Measurements from ENCODE around the gene OR6X1. TPM values are rescaled to one million over a fixed set of nuclear protein-coding genes. Genes with fewer than 3 reads are reported as not detected.

The OR6X1 gene, protein sequence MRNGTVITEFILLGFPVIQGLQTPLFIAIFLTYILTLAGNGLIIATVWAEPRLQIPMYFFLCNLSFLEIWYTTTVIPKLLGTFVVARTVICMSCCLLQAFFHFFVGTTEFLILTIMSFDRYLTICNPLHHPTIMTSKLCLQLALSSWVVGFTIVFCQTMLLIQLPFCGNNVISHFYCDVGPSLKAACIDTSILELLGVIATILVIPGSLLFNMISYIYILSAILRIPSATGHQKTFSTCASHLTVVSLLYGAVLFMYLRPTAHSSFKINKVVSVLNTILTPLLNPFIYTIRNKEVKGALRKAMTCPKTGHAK
- total RNA-seq: not detected

DNA sequence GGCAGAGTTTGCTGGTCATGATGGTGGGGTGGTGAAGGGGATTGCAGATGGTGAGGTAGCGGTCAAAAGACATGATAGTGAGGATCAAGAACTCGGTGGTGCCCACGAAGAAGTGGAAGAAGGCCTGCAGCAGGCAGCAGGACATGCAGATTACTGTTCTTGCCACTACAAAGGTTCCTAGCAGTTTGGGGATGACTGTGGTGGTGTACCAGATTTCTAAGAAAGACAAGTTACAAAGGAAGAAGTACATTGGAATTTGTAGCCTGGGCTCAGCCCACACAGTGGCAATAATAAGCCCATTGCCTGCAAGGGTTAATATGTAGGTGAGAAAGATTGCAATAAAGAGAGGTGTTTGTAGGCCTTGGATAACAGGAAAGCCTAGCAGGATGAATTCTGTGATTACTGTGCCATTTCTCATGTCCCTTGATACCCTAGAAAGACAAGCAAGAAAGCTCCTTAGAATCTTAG lies at the start of gene OR6X1:
TSS of gene OR6X1 (minus strand) at position 418 of the 468 bp plus-strand sequence. CDS start at position 418, 0 bp downstream.
- DNase-seq (ENCODE audit: low read depth in 2 of 3, low spot score in 2 of 3): no peak

DNA sequence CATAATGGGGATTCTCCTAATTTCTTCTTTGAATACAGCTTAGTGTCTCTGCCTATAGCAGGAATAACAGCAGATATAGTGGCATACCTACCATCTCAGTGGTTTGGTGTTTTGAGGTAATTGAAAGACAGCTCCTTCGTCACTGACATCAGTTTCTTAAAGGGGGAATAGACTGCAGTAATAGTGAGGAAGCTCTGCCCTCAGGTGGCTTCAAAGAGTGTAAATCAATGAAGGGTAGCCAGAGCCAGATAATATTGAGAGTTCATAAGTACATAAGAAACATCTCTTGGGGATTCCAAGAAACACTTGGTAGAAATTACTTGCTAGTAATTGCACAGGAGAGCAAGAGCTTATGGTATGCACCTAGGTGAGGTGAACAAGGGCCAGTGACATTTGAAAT lies 47.4 kb upstream of the OR6X1 start:
- no peak for DNase-seq (ENCODE audit: low read depth in 2 of 3, low spot score in 2 of 3)

DNA sequence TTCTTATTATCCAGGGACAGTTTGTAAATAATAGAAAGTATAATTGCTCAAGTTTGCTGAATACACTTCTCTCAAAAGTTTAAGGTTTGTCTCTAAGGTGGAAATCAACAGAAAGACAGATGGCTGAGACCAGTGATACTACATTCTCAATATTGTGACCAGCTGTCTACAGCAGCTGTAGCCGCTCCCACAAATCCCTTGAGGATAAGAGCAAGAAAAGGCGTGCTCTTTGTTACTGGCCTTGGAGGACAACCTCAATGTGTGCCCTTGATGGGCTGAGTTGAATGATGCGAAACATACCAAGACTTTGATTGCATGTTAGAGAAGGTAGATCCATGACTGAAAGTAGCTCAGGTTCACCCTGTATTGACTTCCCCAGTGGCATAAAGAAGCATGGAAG lies 45.7 kb upstream of the OR6X1 start:
- no peak for DNase-seq (ENCODE audit: low read depth in 2 of 3, low spot score in 2 of 3)

DNA sequence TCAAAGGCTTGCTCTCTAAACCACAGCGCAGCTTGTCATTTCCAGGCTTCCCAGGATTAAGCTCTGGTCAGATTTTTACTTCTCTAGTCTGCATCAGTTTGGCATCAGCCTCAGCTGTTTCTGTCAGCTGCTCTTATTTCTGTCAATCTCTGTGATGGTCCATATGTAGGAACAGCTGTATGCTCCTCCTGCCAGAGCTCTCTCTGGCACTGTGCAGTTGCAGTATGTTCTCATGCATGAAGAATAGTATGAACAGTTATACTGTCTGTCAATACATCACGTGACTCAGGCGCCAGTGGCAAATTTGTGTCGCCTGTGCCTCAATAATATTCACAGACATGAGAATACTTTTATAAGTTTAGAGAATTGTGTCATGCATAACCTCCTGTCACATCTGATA lies 45.1 kb upstream of the OR6X1 start:
- DNase-seq (ENCODE audit: low read depth in 2 of 3, low spot score in 2 of 3): no peak

DNA sequence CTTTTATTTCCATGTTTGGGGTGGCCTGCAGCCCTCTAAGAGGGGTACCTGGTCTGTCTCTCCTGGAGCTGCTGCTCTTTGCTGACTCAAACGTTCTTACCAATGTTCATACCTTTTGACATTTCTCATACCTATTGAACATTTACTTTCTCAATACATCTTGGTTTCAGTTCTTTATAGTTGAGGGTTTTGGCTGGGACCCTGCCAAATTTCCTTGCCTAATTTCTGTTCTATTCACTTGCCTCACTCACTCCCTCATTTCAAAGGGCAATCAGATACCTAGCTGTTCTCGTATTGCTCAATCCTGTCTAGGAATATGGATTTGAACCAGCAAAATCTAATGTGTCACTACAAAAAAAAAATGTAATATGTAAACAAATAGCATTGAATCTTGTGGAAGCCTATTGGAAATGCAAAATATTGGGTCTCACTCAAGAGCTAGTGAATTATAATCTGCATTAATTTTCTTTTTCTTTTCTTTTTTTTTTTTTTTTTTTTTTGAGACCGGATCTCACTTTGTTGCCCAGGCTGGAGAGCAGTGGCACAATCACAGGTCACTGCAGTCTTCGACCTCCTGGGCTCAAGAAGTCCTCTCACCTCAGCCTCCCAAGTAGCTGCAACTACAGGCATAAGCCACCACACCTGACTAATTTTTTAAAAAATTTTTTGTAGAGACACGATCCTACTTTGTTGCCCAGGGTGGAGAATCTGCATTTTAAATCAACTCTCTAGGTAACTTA lies 44.4 kb upstream of the OR6X1 start:
- no peak for DNase-seq (ENCODE audit: low read depth in 2 of 3, low spot score in 2 of 3)

DNA sequence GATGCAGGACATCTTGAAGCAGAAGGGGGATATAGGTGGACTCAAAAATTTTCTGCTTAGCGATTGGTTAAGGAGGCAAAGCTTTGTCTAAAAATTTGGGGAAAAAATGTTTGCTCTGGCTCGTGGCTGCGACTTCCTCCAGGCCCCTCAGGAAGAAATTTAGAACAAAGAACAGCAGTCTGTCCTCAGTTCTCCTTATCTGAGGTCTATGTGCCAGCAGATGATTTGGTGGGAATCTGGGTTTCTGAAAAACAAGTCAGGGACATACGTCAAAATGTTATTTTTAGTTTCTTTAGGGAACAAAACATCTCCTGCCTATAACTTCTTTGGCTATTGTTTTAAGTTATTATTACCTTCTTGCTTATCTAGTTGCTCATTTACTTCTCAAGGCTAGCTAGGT lies 43.8 kb upstream of the OR6X1 start:
- no peak for DNase-seq (ENCODE audit: low read depth in 2 of 3, low spot score in 2 of 3)

DNA sequence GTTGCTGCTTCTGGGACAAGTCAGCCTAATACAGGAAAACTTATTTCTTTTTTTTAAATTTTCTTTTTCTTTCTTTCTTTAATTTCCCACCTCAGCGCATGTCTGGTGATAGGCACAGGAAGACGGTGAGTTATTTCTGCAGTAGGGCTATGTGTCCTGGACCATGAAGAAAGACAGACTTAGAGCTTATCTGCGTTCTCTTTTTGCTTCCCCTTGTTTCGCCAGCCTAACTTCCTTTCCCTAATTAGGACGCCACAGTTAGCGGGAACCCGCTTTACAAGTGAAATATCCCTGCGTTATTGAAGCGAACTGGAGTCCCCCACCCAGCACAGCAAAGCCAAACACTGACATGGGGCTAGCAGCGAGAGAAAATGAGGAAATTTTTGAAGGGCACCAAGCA lies 43.2 kb upstream of the OR6X1 start:
- DNase-seq (ENCODE audit: low read depth in 2 of 3, low spot score in 2 of 3): no peak

DNA sequence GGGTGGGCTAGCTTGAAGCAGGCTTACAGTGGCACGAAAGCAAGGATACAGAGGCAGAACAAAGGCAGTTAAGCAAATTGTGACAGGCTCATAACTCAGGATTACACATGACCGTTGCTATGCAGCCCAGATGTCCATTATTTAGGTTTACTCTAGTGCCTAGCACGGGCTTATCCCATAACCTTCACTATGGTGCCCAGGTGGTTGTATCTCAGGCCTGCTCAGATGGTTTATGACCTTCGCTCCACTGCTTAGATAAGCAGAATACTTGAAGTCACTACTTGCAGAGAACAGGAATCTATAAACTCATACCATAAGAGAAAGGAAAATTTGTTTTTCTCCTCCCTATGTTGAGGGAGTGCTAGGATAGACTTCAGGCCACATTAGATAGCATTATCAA lies 42.8 kb upstream of the OR6X1 start:
- DNase-seq (ENCODE audit: low read depth in 2 of 3, low spot score in 2 of 3): no peak

DNA sequence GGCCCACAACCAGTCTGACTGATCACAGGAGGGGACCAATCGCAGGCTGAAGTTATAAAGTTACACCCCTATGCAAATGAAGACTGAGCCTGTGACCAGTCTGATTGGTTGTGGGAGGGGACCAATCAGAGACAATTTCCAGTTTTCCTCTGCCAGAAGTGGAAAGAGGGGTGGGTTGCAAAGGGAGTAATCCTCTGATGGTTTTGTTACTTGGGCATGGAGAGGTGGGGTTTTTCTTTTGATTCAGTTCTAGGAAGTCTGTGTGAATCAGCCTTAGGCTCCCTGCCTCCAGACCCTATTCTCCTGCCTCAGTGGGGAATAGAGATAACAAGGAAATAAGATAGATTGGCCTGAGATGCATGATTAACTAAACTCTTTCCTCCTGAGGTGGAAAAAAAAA lies 41.9 kb upstream of the OR6X1 start:
- no peak for DNase-seq (ENCODE audit: low read depth in 2 of 3, low spot score in 2 of 3)

DNA sequence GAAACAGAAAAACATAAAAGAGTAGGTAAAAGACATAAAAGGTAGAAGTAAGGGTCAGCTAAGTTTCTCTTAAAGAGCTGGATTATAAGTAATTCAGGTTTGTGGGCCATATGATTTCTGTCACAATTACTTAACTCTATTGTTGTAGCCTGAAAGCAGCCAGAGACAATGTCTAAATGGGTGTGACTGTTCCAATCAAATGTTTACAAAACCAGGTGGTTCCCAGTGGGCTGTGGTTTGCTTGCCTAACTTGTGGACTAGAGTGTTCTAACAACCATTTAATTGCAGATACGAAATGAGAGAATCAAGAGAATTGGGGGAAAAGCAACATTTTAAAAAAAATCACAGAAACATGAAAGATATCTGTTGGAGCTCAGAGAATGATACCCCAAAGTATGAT lies 29.2 kb upstream of the OR6X1 start:
- no peak for DNase-seq (ENCODE audit: low read depth in 2 of 3, low spot score in 2 of 3)

DNA sequence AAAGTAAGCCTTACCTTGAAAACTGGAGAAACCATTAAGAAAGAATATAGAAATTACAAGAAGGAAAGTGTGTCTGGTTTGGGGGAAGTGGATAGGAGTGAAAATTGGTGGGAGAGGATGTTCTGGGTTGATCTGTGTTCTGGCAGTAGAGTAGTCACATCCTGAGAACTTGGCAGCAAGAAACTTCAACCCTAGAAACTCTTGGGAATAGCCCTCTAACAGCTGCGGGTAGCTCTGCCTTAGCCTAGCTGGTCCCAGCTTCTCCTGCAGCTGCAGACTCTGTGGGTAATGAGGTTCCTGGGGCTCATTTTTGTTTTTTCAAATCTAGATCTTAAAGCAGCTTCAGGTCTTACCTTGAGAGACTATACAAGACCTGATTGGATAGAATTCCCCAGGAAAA lies 24.2 kb upstream of the OR6X1 start:
- DNase-seq (ENCODE audit: low read depth in 2 of 3, low spot score in 2 of 3): no peak

DNA sequence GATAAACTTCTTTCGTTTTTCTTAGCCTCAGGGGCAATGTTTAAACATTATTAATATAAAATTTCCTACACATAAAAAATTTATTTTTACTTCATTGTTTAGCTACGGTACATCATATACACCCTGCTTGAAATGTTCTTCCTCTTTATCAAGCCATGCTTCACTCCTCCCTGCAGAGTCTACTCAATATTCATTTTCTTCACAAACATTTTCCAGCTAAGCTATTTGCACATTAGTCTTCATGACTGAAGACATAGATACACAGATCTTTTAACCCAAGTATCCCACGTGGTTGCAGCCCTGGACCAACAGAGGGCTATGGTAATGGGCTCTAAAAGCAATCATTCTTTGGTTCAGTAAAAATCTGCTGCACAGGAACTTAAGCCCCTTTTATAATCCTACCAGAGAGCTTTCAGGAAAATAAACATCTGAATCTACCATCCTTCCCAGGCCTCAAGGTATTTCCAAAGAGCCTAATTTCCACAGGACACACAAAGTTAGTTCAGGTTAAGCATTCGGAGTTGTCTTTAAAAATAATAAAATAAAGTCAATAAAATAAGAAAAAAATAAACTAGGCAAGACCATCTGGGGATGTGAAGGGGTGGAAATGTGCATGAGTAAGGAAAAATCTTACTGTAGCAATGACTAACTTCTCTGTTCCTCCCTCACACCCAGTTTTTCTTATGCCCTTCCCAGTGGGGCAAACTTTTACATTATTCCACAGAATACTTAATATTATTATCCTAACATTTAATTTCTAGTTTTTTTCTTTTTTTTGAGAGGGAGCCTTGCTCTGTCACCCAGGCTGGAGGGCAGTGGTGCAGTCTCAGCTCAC lies 21.6 kb upstream of the OR6X1 start:
- no peak for DNase-seq (ENCODE audit: low read depth in 2 of 3, low spot score in 2 of 3)

DNA sequence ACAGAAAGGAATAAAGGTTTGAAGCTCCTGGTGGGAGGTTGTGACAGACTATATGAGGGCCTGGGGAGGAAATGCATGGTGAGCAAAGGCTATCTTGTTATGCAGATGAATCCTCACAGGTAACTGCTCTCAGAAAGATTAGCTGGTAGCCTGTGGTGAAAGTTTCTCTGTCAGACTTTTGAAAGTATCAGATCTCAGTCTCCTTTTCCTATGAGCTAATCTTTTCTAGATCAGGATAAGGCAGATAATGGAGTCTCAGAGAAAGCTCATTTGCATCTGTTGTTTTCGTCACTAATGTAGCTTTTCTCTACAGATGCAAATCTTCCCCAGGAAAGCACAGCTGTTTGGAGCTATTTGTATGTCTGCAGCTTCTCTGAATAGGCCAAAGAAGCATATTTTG lies 21.0 kb upstream of the OR6X1 start:
- DNase-seq (ENCODE audit: low read depth in 2 of 3, low spot score in 2 of 3): no peak

DNA sequence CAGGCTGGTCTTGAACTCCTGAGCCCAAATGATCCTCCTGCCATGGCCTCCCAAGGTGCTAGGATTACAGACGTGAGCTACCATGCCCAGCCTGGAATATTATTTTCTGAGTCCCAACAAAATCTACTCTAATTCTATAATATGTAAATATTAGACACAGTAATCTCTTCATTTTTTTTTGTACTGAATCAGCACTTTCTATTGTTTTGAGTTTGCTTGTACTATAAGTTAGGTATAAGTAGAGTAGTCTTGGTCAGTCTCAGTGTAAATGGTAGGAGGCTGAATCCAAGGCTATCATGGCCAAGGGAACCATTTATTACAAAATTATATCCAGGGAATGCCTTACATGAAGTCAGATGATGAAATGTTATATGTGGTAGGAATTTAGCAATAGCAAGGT lies 19.6 kb upstream of the OR6X1 start:
- no peak for DNase-seq (ENCODE audit: low read depth in 2 of 3, low spot score in 2 of 3)

DNA sequence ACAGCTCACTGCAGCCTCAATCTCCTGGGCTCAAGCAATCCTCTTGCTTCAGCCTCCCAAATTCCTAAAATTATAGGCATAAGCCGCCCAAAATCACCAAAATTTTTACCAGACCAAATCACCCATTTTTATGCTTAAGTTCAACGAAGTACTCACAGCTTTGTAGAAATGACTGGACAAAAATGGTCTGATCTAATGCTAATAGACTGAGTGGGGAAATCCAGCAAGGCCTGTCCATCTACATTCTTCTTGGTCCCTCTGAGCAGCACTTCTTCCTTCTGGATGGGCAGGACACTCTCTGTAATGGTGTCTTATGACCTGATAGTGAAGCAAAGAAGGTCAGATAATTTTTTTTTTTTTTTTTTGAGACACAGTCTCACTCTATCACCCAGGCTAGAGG lies 18.7 kb upstream of the OR6X1 start:
- no peak for DNase-seq (ENCODE audit: low read depth in 2 of 3, low spot score in 2 of 3)

DNA sequence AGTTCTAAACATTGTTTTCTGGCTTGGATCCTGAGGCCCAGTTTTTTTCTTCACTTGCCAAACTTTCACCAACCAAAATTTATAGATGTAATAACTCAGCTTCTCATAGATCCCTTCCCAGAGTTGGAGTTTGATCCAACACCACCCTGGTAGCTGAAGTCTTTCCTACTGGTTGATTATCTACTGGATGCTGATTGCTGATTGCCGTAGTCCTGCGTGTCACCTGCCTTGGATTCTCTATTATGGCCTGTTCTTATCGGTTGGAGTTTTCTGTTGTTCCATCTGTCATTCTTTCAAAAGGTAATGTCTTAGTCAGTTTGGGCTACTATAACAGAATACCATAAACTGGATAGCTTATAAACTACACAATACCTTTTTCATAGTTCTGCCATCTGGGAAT lies 17.3 kb upstream of the OR6X1 start:
- DNase-seq (ENCODE audit: low read depth in 2 of 3, low spot score in 2 of 3): no peak

DNA sequence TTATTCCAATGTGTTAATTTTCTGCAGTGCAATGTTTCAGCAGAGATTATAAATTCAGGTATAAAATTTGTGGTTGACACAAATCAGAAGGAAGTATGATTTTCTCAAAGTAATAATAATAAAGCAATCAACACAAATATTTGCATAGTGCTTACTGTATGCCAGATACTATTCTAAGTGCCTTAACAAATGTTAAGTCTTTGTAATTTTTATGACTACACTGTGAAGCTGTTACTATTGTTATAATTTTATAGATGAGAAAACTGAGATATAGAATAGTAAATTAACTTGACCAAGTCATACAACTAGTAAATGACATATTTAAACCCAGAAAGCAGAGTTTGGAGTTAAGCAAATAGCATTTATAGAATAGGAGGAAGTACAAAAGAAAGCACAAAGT lies 16.4 kb upstream of the OR6X1 start:
- DNase-seq (ENCODE audit: low read depth in 2 of 3, low spot score in 2 of 3): no peak

DNA sequence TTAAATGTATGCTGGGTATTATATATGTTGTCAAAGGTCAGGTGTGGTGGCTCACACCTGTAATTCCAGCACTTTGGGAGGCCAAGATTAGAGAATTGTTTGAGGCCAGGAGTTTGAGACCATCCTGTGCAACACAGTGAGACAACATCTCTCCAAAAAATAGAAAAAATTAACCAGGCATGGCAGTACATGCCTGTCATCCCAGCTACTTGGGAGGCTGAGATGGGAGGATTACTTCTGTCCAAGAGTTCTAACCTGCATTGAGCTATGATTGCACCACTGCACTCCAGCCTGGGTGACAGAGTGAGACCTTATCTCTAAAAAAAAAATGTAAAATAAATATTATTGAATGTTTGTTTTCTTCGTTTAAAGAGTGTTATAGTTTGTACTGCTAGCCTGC lies 11.3 kb upstream of the OR6X1 start:
- DNase-seq (ENCODE audit: low read depth in 2 of 3, low spot score in 2 of 3): no peak

DNA sequence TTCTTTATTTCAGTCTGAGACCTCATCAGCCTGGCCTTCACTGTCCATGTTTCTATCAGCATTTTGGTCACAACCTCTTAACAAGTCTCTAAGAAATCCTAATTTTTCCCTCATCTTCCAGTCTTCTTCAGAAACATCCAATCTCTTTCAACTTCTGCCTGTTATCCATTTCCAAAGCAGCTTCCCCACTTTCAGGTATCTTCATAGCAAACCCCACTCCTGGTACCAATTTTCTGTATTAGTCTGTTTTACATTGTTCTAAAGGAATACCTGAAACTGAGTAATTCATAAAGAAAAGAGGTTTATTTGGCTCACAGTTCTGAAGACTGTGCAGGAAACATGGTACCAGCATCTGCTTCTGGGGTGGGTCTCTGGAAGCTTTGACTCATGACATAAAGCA lies 8.1 kb upstream of the OR6X1 start:
- DNase-seq (ENCODE audit: low read depth in 2 of 3, low spot score in 2 of 3): no peak

DNA sequence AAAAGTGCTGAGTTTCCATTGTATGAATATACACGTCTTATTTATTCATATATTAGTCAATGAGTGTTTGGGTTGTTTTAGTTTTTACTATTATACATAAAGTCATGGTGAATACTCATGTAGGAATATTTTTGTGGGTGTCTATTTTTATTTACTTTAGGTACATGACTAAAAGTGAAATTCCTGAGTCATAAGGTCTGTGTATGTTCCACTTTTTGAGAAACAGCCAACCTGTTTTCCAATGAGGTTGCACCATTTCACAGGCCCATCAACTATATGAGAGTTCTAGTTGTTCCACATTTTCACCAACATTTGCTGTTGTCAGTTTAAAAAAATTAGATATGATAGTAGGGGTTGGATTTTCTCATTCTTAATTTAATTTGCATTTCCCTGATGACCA lies 6.6 kb upstream of the OR6X1 start:
- no peak for DNase-seq (ENCODE audit: low read depth in 2 of 3, low spot score in 2 of 3)

DNA sequence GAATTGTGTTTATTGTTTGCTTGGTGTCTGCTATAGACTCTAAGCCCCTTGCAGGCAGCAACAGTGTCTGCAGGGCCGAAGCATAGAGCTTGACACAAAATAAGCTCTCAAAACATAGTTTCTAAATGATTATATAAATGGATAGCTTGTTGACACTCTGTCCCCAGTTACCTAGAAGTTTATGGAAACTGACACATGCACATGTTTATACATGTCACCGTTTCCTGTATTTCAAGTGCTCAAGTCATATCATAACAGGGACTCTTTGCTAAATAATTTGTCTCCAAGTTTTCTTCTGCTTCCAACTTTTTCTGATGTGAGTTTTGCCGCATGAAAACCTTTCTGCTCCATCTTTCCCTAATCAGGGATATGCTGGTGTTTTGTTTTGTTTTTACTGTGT lies 3.7 kb upstream of the OR6X1 start:
- DNase-seq (ENCODE audit: low read depth in 2 of 3, low spot score in 2 of 3): no peak

DNA sequence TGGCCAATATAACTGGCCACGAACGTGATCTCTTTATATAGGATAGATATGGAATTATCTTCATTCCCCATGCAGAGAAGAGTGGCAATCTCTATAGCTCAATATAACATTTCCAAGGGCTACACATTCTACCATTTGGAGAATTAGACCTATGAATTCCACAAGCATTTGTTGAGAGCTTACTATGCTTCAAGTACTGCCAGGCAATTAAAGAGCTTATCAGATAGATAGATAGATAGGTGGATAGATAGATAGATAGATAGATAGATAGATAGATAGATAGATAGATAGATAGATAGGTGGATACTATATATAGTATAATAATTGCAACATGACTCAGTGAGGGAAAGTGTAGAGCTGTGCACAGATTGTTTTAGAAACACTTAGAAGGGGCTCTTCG lies 1.5 kb upstream of the OR6X1 start:
- DNase-seq (ENCODE audit: low read depth in 2 of 3, low spot score in 2 of 3): no peak
